ENCODE results near the gene MAP2K5.

Gene MAP2K5

DNA sequence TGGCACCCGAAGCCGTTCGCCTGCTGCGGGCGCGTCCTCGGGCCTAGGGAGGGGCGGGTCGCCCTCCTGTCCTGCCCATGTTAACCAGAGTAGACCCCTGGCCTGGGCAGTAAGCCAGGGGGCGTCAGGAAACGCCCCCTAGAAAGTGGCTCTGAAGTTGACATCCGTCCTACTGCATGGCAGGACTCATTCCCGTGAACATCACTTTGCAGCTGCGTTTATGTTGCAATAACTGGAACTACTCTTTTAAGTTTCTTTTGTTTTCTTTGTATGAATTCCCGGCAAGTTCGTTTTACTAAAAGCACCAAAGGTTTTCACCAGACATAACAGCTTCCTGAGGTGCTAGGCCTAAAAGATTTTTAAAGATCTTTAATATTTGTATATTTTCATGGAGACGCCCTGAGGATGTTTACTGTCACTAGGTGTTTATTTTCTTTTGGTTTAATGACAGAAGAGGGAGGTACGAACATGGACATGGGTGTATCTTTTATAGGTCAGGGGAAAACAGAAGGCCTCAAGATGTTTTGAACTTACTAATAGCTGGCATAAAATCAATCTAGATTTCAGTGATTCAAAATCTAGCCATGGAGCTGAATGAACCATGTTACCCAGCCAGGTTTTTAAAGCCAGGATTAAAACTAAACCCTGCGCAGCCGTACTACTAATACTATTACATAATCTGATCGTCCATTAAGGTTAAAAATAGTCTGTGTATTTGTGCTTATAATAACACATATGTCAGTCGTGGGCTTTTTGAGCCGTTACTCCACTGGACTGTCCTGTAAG, 20.5 kb upstream of the MAP2K5 start:
- H3K4me3 ChIP-seq (ENCODE audit: low read depth, low read length), result peak overlapping the region; percentile 83
- TF ChIP-seq, protein P1, sequence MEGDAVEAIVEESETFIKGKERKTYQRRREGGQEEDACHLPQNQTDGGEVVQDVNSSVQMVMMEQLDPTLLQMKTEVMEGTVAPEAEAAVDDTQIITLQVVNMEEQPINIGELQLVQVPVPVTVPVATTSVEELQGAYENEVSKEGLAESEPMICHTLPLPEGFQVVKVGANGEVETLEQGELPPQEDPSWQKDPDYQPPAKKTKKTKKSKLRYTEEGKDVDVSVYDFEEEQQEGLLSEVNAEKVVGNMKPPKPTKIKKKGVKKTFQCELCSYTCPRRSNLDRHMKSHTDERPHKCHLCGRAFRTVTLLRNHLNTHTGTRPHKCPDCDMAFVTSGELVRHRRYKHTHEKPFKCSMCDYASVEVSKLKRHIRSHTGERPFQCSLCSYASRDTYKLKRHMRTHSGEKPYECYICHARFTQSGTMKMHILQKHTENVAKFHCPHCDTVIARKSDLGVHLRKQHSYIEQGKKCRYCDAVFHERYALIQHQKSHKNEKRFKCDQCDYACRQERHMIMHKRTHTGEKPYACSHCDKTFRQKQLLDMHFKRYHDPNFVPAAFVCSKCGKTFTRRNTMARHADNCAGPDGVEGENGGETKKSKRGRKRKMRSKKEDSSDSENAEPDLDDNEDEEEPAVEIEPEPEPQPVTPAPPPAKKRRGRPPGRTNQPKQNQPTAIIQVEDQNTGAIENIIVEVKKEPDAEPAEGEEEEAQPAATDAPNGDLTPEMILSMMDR (IDR thresholded peaks at IDR 0.05; ENCODE audit: low read depth, low read length), result no peak

DNA sequence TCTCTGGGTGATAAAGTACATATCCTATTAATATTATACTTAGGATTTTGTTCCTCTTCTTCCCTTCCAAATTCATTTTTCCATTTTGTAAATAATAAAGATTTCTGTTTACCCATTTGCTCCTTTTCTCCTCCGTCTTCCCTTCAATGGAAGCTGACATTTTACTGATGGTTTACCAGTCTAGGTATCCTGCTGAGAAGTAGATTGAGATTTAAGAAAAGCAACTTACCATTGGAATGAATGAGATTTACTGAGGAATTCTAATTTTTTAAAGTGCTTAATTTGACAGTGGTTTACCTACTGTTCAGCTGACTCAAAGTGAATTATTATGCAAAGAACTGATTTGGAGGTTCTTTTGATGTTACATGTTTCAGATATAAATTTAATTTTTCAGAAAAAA, 19.2 kb upstream of the MAP2K5 start:
- no peak overlapping the region for H3K4me3 ChIP-seq (ENCODE audit: low read depth, low read length)
- TF ChIP-seq, protein P1 (IDR thresholded peaks at IDR 0.05; ENCODE audit: low read depth, low read length), result no peak

DNA sequence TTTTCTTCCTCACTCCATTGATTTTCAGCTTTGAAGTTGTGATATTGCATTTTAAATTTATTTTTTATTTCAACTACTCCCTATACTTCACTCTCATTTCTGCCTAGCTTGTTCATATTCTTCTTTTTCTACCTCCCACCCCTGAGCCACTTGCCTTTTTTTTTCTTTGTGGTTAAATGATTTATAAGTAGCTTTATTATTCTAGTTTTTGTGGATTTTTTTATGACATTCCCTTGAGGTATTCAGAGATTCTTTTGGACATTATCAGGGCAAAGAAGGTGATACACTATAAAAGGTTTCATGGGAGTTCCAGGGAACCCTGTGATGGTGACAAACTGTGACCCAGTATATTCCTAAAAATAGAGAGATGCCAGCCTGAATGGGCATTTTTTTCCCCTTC, 18.3 kb upstream of the MAP2K5 start:
- TF ChIP-seq, protein P1 (IDR thresholded peaks at IDR 0.05; ENCODE audit: low read depth, low read length), result no peak
- no peak overlapping the region for H3K4me3 ChIP-seq (ENCODE audit: low read depth, low read length)

DNA sequence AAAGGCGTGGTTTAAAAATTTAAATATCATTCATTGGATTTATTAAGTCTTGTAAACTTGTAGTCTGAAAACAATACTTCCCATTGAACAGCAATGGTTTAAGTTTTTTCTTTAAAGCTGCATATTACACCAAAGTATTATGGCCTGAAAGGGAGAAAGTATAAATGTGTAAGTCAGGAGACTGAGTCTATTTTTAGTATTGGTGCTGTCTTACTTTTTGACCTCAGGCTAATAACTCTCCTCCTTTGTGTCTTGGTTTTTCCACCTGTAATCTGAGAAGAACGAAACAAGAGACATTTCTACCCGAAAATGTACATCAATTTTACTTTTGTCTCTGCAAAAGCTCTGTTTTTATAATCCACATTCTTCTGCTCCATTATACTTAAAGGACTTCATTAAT, 14.0 kb upstream of the MAP2K5 start:
- H3K4me3 ChIP-seq (ENCODE audit: low read depth, low read length), result no peak overlapping the region
- TF ChIP-seq, protein P1 (IDR thresholded peaks at IDR 0.05; ENCODE audit: low read depth, low read length), result no peak

DNA sequence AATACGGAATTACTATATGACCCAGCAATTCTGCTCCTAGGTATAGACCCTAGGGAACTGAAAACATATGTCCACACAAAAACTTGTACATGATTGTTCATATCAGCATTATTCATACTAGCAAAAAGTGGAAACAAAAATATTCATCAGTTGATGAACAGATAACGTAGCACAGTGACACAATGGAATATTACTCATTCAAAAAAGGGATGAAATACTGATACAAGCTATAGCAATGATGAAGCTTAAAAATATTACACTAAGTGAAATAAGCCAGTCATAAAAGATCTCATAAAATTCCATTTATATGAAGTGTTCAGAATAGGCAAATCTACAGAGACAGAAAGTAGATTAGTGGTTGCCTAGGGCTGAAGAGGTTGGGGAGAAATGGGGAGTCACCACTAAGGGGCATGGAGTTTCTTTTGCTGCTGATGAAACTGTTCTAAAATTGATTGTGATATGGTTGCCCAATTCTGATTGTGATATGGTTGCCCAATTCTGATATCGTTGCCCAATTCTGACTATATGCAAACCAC, 11.1 kb upstream of the MAP2K5 start:
- TF ChIP-seq, protein P1 (IDR thresholded peaks at IDR 0.05; ENCODE audit: low read depth, low read length), result no peak
- no peak overlapping the region for H3K4me3 ChIP-seq (ENCODE audit: low read depth, low read length)

DNA sequence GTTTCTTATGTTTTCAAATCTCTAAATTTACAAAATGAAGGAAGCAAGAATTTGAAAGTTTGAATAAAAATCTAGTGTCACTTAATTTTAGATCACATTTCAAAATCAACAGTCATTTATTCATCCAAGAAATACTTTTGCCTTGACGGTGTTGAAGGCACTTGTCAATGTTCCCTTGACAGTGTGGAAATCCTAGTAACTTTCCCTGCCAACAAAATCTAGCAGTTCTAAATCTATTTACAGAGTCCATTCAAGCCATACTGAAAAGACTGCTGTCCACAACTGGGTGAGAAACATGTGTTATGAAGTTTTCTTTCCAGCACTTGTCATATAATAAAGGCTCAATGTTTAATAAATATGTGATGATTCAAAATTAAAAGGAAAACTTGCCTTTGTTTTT, 8.6 kb upstream of the MAP2K5 start:
- TF ChIP-seq, protein P1 (IDR thresholded peaks at IDR 0.05; ENCODE audit: low read depth, low read length), result no peak
- no peak overlapping the region for H3K4me3 ChIP-seq (ENCODE audit: low read depth, low read length)

DNA sequence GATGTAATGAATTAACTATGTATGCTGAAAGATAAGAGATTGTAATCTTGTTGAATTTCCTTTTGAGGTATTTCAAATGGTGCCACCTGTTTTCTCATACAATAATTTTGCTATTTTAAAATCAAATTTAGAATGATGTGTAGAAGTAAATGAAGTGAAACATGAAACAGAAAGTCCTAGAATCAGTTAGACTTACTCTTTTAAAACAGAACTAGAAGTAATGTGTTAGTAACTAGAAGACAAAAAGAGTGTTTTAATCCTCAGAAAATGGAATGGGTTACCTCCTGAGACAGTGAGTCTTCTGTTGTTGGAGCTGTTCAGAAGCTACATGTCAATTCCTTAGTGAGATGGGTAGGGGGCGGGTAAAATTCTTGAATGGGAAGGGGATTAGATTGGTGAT, 8.1 kb upstream of the MAP2K5 start:
- TF ChIP-seq, protein P1 (IDR thresholded peaks at IDR 0.05; ENCODE audit: low read depth, low read length), result no peak
- no peak overlapping the region for H3K4me3 ChIP-seq (ENCODE audit: low read depth, low read length)

All from WI38 (cell line).